HUES48 (cell line): ENCODE measurements around the gene PPARA.

ENCODE experiments used
- H3K27ac ChIP-seq: one replicate; pipeline ENCODE4 v1.7.0; 2013; ENCODE audit warnings: low read depth, low read length, inconsistent platforms
- H3K27me3 ChIP-seq: 2 replicates; pipeline ENCODE4 v1.6.1; 2013; ENCODE audit warnings: mild to moderate bottlenecking, low read length; ENCODE audit not compliant: control insufficient read depth, insufficient read depth
- H3K36me3 ChIP-seq: 2 replicates; pipeline ENCODE4 v1.6.1; 2013; ENCODE audit warnings: low read length; ENCODE audit not compliant: control insufficient read depth, insufficient read depth
- H3K4me1 ChIP-seq: 2 replicates; pipeline ENCODE4 v1.6.1; 2013; ENCODE audit warnings: mild to moderate bottlenecking, low read length; ENCODE audit not compliant: control insufficient read depth, insufficient read depth
- H3K4me3 ChIP-seq: 2 replicates; pipeline ENCODE4 v1.5.1; 2013; ENCODE audit warnings: mild to moderate bottlenecking, low read depth, low read length
- H3K9ac ChIP-seq: 2 replicates; pipeline ENCODE4 v1.6.1; 2013; ENCODE audit warnings: mild to moderate bottlenecking, low read depth, low read length, moderate library complexity
- H3K9me3 ChIP-seq: 2 replicates; pipeline ENCODE4 v1.6.1; 2013; ENCODE audit warnings: low read length; ENCODE audit not compliant: control insufficient read depth, insufficient read depth

The PPARA gene

GRCh38 chr22:46286006-46286405 lies 135.7 kb downstream of the PPARA start:
- Histone ChIP-seq H3K27ac (no peak overlapping the region), H3K9ac (no peak overlapping the region), H3K4me3 (no peak overlapping the region), H3K9me3 (no peaks in the 10 kb centered on the region), H3K4me1 (no peaks in the 10 kb centered on the region), H3K36me3 (peaks cover 35% of the 10 kb centered on the region), H3K27me3 (no peaks in the 10 kb centered on the region)

GRCh38 chr22:46286941-46287872 lies 136.9 kb downstream of the PPARA start:
- H3K36me3 ChIP-seq: peaks cover 24% of the 10 kb centered on the region
- no peak overlapping the region for H3K27ac ChIP-seq
- no peaks in the 10 kb centered on the region for H3K9me3 ChIP-seq
- H3K4me3 ChIP-seq: no peak overlapping the region
- H3K9ac ChIP-seq: no peak overlapping the region
- no peaks in the 10 kb centered on the region for H3K4me1 ChIP-seq
- no peaks in the 10 kb centered on the region for H3K27me3 ChIP-seq

GRCh38 chr22:46287873-46288751 lies 137.8 kb downstream of the PPARA start:
- H3K4me1 ChIP-seq: no peaks in the 10 kb centered on the region
- peaks cover 19% of the 10 kb centered on the region for H3K36me3 ChIP-seq
- H3K9me3 ChIP-seq: no peaks in the 10 kb centered on the region
- H3K9ac ChIP-seq: no peak overlapping the region
- H3K27me3 ChIP-seq: no peaks in the 10 kb centered on the region
- no peak overlapping the region for H3K4me3 ChIP-seq
- no peak overlapping the region for H3K27ac ChIP-seq

- Histone ChIP-seq H3K4me1 (no peaks in the 10 kb centered on the region), H3K36me3 (peaks cover 17% of the 10 kb centered on the region), H3K4me3 (no peak overlapping the region), H3K27ac (no peak overlapping the region), H3K9me3 (no peaks in the 10 kb centered on the region), H3K9ac (no peak overlapping the region), H3K27me3 (no peaks in the 10 kb centered on the region)
These were observed 138.5 kb downstream of the PPARA start for GRCh38 chr22:46288846-46289243.

GRCh38 chr22:46289244-46289891 lies 139.0 kb downstream of the PPARA start:
- Histone ChIP-seq H3K4me3 (no peak overlapping the region), H3K4me1 (no peaks in the 10 kb centered on the region), H3K36me3 (peaks cover 12% of the 10 kb centered on the region), H3K27me3 (no peaks in the 10 kb centered on the region), H3K9ac (no peak overlapping the region), H3K27ac (no peak overlapping the region), H3K9me3 (no peaks in the 10 kb centered on the region)

GRCh38 chr22:46290121-46290842 lies 140.0 kb downstream of the PPARA start:
- Histone ChIP-seq H3K27me3 (no peaks in the 10 kb centered on the region), H3K9ac (no peak overlapping the region), H3K27ac (no peak overlapping the region), H3K36me3 (peaks cover 4% of the 10 kb centered on the region), H3K4me1 (no peaks in the 10 kb centered on the region), H3K4me3 (no peak overlapping the region), H3K9me3 (no peaks in the 10 kb centered on the region)

- peaks cover 6% of the 10 kb centered on the region; the same call in 1 of the 2 replicates for H3K4me1 ChIP-seq
- peaks cover under 1% of the 10 kb centered on the region; the same call in 1 of the 2 replicates for H3K36me3 ChIP-seq
- H3K27ac ChIP-seq: no peak overlapping the region
- H3K9me3 ChIP-seq: no peaks in the 10 kb centered on the region
- H3K9ac ChIP-seq: no peak overlapping the region
- H3K27me3 ChIP-seq: no peaks in the 10 kb centered on the region
- H3K4me3 ChIP-seq: no peak overlapping the region
These were observed 140.8 kb downstream of the PPARA start for GRCh38 chr22:46290843-46291785.

GRCh38 chr22:46292173-46292572 lies 141.8 kb downstream of the PPARA start:
- Histone ChIP-seq H3K27me3 (no peaks in the 10 kb centered on the region), H3K9ac (no peak overlapping the region), H3K9me3 (no peaks in the 10 kb centered on the region), H3K4me3 (no peak overlapping the region), H3K27ac (no peak overlapping the region), H3K4me1 (peaks cover 6% of the 10 kb centered on the region; the same call in 1 of the 2 replicates), H3K36me3 (no peaks in the 10 kb centered on the region; the same call in 1 of the 2 replicates)

GRCh38 chr22:46292732-46293131 lies 142.4 kb downstream of the PPARA start:
- Histone ChIP-seq H3K9ac (no peak overlapping the region), H3K4me3 (no peak overlapping the region), H3K36me3 (no peaks in the 10 kb centered on the region; the same call in 1 of the 2 replicates), H3K9me3 (no peaks in the 10 kb centered on the region), H3K4me1 (peaks cover 6% of the 10 kb centered on the region; the same call in 1 of the 2 replicates), H3K27me3 (no peaks in the 10 kb centered on the region), H3K27ac (no peak overlapping the region)
